Measurements from ENCODE around the gene GRIK4. TPM values are rescaled to one million over a fixed set of nuclear protein-coding genes. Genes with fewer than 3 reads are reported as not detected.

GRIK4 gene
- total RNA-seq, 1 donor from 2014 or later: 0.36 TPM

DNA sequence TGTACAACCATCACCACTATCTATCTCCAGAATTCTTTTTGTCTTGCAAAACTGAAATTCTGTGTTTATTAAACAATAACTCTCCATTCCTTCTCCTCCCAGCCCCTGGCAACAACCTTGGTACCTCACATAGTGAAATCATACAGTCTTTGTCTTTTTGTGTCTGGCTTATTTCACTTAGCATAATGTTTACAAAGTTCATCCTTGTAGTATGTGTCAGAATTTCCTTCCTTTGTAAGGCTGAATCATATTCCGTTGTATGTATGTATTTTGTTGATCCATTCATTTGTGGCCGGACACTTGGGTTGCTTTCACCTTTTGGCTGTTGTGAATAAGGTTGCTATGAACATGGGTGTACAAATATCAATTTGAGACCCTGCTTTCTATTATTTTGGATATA is 268.7 kb downstream of the GRIK4 start:
- H3K4me1 ChIP-seq: peaks cover 40% of the 10 kb centered on the region
- peaks cover 21% of the 10 kb centered on the region for H3F3A ChIP-seq (ENCODE audit: low read depth)
- no peak for TF ChIP-seq EZH2 (IDR thresholded peaks at IDR 0.05)
- no peaks in the 10 kb centered on the region for H3K79me2 ChIP-seq (ENCODE audit: low read depth)
- no peak overlapping the region for H3K4me2 ChIP-seq
- H3K27ac ChIP-seq: no peak overlapping the region
- no peak for DNase-seq (ENCODE audit: low spot score)
- no peak overlapping the region for H2AFZ ChIP-seq (replicated peaks)
- H3K9ac ChIP-seq: no peak overlapping the region
- H3K9me3 Mint-ChIP-seq: no peaks in the 10 kb centered on the region
- H4K20me1 ChIP-seq (ENCODE audit: low read depth): no peaks in the 10 kb centered on the region
- peaks cover 72% of the 10 kb centered on the region for H3K4me1 Mint-ChIP-seq
- no peaks in the 10 kb centered on the region for H3K36me3 ChIP-seq
- H3K4me3 ChIP-seq: no peak overlapping the region
- H3K36me3 Mint-ChIP-seq: no peaks in the 10 kb centered on the region
- peaks cover 10% of the 10 kb centered on the region for H3K27me3 Mint-ChIP-seq (ENCODE audit: insufficient read depth, low read depth)
- H3K27me3 ChIP-seq: no peaks in the 10 kb centered on the region
- no peak overlapping the region for H3K4me3 Mint-ChIP-seq
- H3K9me3 ChIP-seq (ENCODE audit: low read depth): no peaks in the 10 kb centered on the region
- H3K27ac Mint-ChIP-seq: peak overlapping the region; percentile 8

DNA sequence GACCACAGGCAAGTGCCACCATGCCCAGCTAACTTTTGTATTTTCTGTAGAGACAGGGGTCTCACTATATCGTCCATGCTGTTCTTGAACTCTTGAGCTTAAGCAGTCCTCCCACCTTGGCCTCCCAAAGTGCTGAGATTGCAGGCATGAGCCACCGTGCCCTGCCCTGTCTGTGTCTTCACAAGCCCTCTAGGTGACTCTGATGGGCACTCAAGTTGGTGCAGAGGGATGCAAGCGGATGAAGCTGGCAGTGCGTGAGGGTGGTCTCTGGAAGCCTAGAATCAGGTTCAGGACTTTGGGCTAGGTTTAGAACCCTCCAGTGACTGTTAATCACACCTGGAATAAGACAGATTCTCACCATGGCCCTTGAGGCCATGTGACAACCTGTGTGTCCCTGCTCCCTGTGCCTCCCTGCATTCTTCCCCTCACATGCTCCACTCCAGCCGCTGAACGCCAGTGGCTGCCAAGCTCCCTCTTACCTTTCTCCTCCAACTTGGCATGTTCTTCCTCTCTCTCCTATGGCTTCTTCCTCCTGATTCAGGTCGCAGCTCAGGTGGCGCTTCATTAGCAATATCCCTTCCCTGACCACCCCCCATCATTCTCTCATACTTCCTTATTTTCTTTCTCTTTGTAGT is 270.1 kb downstream of the GRIK4 start:
- H3K4me3 Mint-ChIP-seq: no peak overlapping the region
- peaks cover 7% of the 10 kb centered on the region for H3K27me3 Mint-ChIP-seq (ENCODE audit: insufficient read depth, low read depth)
- Histone ChIP-seq H3K79me2 (ENCODE audit: low read depth) (no peaks in the 10 kb centered on the region), H3F3A (ENCODE audit: low read depth) (peaks cover 8% of the 10 kb centered on the region), H3K27ac (no peak overlapping the region), H3K4me3 (no peak overlapping the region), H3K36me3 (no peaks in the 10 kb centered on the region), H3K4me1 (peaks cover 27% of the 10 kb centered on the region), H4K20me1 (ENCODE audit: low read depth) (no peaks in the 10 kb centered on the region), H3K9me3 (ENCODE audit: low read depth) (no peaks in the 10 kb centered on the region), H3K27me3 (no peaks in the 10 kb centered on the region), H2AFZ (replicated peaks) (no peak overlapping the region), H3K9ac (no peak overlapping the region), H3K4me2 (no peak overlapping the region)
- no peaks in the 10 kb centered on the region for H3K36me3 Mint-ChIP-seq
- TF ChIP-seq, protein P1, sequence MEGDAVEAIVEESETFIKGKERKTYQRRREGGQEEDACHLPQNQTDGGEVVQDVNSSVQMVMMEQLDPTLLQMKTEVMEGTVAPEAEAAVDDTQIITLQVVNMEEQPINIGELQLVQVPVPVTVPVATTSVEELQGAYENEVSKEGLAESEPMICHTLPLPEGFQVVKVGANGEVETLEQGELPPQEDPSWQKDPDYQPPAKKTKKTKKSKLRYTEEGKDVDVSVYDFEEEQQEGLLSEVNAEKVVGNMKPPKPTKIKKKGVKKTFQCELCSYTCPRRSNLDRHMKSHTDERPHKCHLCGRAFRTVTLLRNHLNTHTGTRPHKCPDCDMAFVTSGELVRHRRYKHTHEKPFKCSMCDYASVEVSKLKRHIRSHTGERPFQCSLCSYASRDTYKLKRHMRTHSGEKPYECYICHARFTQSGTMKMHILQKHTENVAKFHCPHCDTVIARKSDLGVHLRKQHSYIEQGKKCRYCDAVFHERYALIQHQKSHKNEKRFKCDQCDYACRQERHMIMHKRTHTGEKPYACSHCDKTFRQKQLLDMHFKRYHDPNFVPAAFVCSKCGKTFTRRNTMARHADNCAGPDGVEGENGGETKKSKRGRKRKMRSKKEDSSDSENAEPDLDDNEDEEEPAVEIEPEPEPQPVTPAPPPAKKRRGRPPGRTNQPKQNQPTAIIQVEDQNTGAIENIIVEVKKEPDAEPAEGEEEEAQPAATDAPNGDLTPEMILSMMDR (IDR thresholded peaks at IDR 0.05): no peak
- no peak for TF ChIP-seq EZH2phosphoT487 (IDR thresholded peaks at IDR 0.05)
- no peak for TF ChIP-seq EZH2 (IDR thresholded peaks at IDR 0.05)
- H3K9me3 Mint-ChIP-seq: no peaks in the 10 kb centered on the region
- peaks cover 64% of the 10 kb centered on the region for H3K4me1 Mint-ChIP-seq
- H3K27ac Mint-ChIP-seq: no peak overlapping the region
- no peak for DNase-seq (ENCODE audit: low spot score)

GRCh38 chr11:120784566-120785251 is 273.2 kb downstream of the GRIK4 start:
- Histone ChIP-seq H3K79me2 (ENCODE audit: low read depth) (no peaks in the 10 kb centered on the region), H2AFZ (replicated peaks) (no peak overlapping the region), H3K27ac (no peak overlapping the region), H3K9me3 (ENCODE audit: low read depth) (no peaks in the 10 kb centered on the region), H3F3A (ENCODE audit: low read depth) (no peaks in the 10 kb centered on the region), H4K20me1 (ENCODE audit: low read depth) (no peaks in the 10 kb centered on the region), H3K4me1 (peaks cover 9% of the 10 kb centered on the region), H3K4me3 (no peak overlapping the region), H3K36me3 (no peaks in the 10 kb centered on the region), H3K4me2 (no peak overlapping the region), H3K9ac (no peak overlapping the region), H3K27me3 (no peaks in the 10 kb centered on the region)
- H3K9me3 Mint-ChIP-seq: no peaks in the 10 kb centered on the region
- TF ChIP-seq, protein P1 (IDR thresholded peaks at IDR 0.05): no peak
- no peak for TF ChIP-seq EZH2phosphoT487 (IDR thresholded peaks at IDR 0.05)
- no peak for TF ChIP-seq EZH2 (IDR thresholded peaks at IDR 0.05)
- H3K4me3 Mint-ChIP-seq: no peak overlapping the region
- peaks cover 37% of the 10 kb centered on the region for H3K4me1 Mint-ChIP-seq
- peaks cover 4% of the 10 kb centered on the region for H3K27me3 Mint-ChIP-seq (ENCODE audit: insufficient read depth, low read depth)
- no peaks in the 10 kb centered on the region for H3K36me3 Mint-ChIP-seq
- no peak for DNase-seq (ENCODE audit: low spot score)
- H3K27ac Mint-ChIP-seq: peak overlapping the region; percentile 46

DNA sequence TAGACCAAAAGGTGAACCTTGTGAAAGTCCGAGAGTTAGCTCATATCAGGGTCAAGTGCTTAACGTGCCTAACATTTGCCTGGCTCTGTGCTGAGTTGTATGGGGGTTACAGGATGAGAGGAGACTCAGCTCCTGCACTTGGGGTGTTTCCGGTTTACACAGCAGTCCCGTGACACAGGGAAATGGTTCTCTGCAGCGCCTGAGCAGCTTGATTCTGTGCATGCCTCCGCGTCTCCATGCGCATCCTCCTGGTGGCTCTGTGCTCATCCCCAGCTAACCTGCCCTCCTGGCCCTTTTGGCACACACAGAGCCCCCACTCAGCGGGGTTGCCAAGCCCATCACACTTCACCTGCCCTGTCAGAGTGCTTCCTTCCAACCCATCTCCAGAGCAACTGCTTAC is 274.0 kb downstream of the GRIK4 start:
- H3K9me3 Mint-ChIP-seq: no peaks in the 10 kb centered on the region
- Histone ChIP-seq H3K9me3 (ENCODE audit: low read depth) (no peaks in the 10 kb centered on the region), H3K27me3 (no peaks in the 10 kb centered on the region), H3K27ac (no peak overlapping the region), H2AFZ (replicated peaks) (no peak overlapping the region), H3K4me3 (no peak overlapping the region), H3K9ac (no peak overlapping the region), H3K36me3 (no peaks in the 10 kb centered on the region), H3K4me1 (peaks cover 9% of the 10 kb centered on the region), H3K4me2 (no peak overlapping the region), H3F3A (ENCODE audit: low read depth) (no peaks in the 10 kb centered on the region), H4K20me1 (ENCODE audit: low read depth) (no peaks in the 10 kb centered on the region), H3K79me2 (ENCODE audit: low read depth) (no peaks in the 10 kb centered on the region)
- TF ChIP-seq EZH2 (IDR thresholded peaks at IDR 0.05): no peak
- no peak for TF ChIP-seq EZH2phosphoT487 (IDR thresholded peaks at IDR 0.05)
- TF ChIP-seq, protein P1 (IDR thresholded peaks at IDR 0.05): no peak
- peaks cover 31% of the 10 kb centered on the region for H3K4me1 Mint-ChIP-seq
- H3K27me3 Mint-ChIP-seq (ENCODE audit: insufficient read depth, low read depth): peaks cover 4% of the 10 kb centered on the region
- DNase-seq (ENCODE audit: low spot score): no peak
- H3K36me3 Mint-ChIP-seq: no peaks in the 10 kb centered on the region
- H3K27ac Mint-ChIP-seq: no peak overlapping the region
- H3K4me3 Mint-ChIP-seq: no peak overlapping the region
